BLaER1 (cell line): ENCODE data around the gene PALLD.
"Not testable (repeated sequence)": the region's sequence is repeated elsewhere in the genome, so short reads cannot be mapped to it uniquely, and the experiment has no call there.

Source experiments
- H3K27ac ChIP-seq: shearing (Covaris generic); formaldehyde crosslinking; 2 replicates; pipeline ENCODE4 v1.8.1; 2022
- H3K27me3 ChIP-seq: shearing (Covaris generic); formaldehyde crosslinking; 2 replicates; pipeline ENCODE4 v1.8.1; 2022
- H3K36me3 ChIP-seq: shearing (Covaris generic); formaldehyde crosslinking; 2 replicates; pipeline ENCODE4 v1.8.1; 2022
- H3K4me1 ChIP-seq: shearing (Covaris generic); formaldehyde crosslinking; 2 replicates; pipeline ENCODE4 v1.8.1; 2022
- H3K4me2 ChIP-seq: shearing (Covaris generic); formaldehyde crosslinking; 2 replicates; pipeline ENCODE4 v1.8.1; 2022
- H3K4me3 ChIP-seq: shearing (Covaris generic); formaldehyde crosslinking; 2 replicates; pipeline ENCODE4 v1.8.1; 2022
- H3K9ac ChIP-seq: shearing (Covaris generic); formaldehyde crosslinking; 2 replicates; pipeline ENCODE4 v1.8.1; 2022
- H3K9me3 ChIP-seq: shearing (Covaris generic); formaldehyde crosslinking; 2 replicates; pipeline ENCODE4 v1.8.1; 2022
- H4K20me1 ChIP-seq: shearing (Covaris generic); formaldehyde crosslinking; 2 replicates; pipeline ENCODE4 v1.8.1; 2022
- Cebpa-rat ChIP-seq: shearing (Covaris generic); IDR thresholded peaks from 2 replicates; pipeline ENCODE4 v1.8.1; 2022

PALLD gene

DNA sequence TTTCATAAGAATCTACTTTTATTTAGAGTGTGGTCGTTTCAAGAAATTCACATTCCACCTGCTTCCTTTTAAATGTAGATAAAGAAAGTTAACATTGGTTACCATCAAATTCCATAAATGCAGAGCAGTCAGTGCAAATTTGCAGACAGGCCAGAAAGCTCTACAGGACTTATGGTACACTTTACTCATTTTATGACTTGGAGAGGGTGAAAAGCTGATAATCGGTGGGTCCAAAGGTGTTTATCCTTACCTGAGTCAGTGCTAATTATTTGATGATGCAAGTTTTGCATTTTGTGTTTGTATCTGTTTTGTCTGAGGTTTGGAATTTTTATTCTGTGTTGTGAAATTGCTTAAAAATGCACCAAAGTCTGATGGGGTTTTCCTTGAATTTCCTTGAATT is 193.3 kb downstream of the PALLD start:
- H4K20me1 ChIP-seq: no peaks in the 10 kb centered on the region
- H3K4me2 ChIP-seq: no peak overlapping the region
- TF ChIP-seq Cebpa-rat: no peak
- no peaks in the 10 kb centered on the region for H3K27me3 ChIP-seq
- H3K27ac ChIP-seq: no peak overlapping the region
- no peak overlapping the region for H3K4me3 ChIP-seq
- H3K9ac ChIP-seq: no peak overlapping the region
- H3K4me1 ChIP-seq: no peaks in the 10 kb centered on the region
- no peaks in the 10 kb centered on the region for H3K9me3 ChIP-seq
- no peaks in the 10 kb centered on the region for H3K36me3 ChIP-seq

- no peak overlapping the region for H3K4me2 ChIP-seq
- TF ChIP-seq Cebpa-rat: no peak
- H3K36me3 ChIP-seq: no peaks in the 10 kb centered on the region
- H3K27ac ChIP-seq: no peak overlapping the region
- no peak overlapping the region for H3K9ac ChIP-seq
- no peak overlapping the region for H3K4me3 ChIP-seq
- H4K20me1 ChIP-seq: no peaks in the 10 kb centered on the region
- no peaks in the 10 kb centered on the region for H3K4me1 ChIP-seq
- no peaks in the 10 kb centered on the region for H3K27me3 ChIP-seq
- no peaks in the 10 kb centered on the region for H3K9me3 ChIP-seq
Observed at GRCh38 chr4:168691631-168692369, 194.9 kb downstream of the PALLD start.

- no peak for TF ChIP-seq Cebpa-rat
- Histone ChIP-seq H3K4me1 (no peaks in the 10 kb centered on the region), H4K20me1 (no peaks in the 10 kb centered on the region), H3K36me3 (no peaks in the 10 kb centered on the region), H3K9ac (no peak overlapping the region), H3K9me3 (no peaks in the 10 kb centered on the region), H3K4me2 (no peak overlapping the region), H3K27me3 (no peaks in the 10 kb centered on the region), H3K4me3 (no peak overlapping the region), H3K27ac (no peak overlapping the region)
Observed at GRCh38 chr4:168693750-168694490, 197.1 kb downstream of the PALLD start.

- Histone ChIP-seq H3K27me3 (no peaks in the 10 kb centered on the region), H3K27ac (no peak overlapping the region), H4K20me1 (no peaks in the 10 kb centered on the region), H3K4me2 (no peak overlapping the region), H3K4me1 (no peaks in the 10 kb centered on the region), H3K4me3 (no peak overlapping the region), H3K9me3 (no peaks in the 10 kb centered on the region), H3K9ac (no peak overlapping the region), H3K36me3 (no peaks in the 10 kb centered on the region)
- TF ChIP-seq Cebpa-rat: no peak
Observed at GRCh38 chr4:168694667-168695066, 197.8 kb downstream of the PALLD start.

DNA sequence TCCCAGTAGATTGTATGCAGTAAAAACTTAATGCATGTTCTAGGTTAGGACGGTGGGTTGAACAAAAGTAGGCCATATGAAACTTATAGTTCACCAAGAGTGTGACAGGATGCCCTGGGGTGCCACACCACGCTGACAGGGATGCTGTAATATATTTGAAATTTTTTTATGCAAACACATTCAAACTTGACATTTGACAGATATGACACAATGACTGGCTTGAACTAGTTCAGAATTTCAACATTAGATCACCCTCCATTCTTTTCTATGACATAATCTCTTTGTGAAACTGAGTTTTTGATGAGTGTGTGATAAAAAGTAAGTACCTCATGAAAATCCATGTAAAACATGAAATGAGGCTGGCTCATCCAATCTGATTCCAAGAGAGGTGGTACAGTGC is 198.4 kb downstream of the PALLD start:
- H3K4me3 ChIP-seq: no peak overlapping the region
- H3K4me1 ChIP-seq: no peaks in the 10 kb centered on the region
- no peaks in the 10 kb centered on the region for H4K20me1 ChIP-seq
- no peak overlapping the region for H3K9ac ChIP-seq
- no peak overlapping the region for H3K27ac ChIP-seq
- no peaks in the 10 kb centered on the region for H3K36me3 ChIP-seq
- H3K9me3 ChIP-seq: no peaks in the 10 kb centered on the region
- no peaks in the 10 kb centered on the region for H3K27me3 ChIP-seq
- no peak for TF ChIP-seq Cebpa-rat
- no peak overlapping the region for H3K4me2 ChIP-seq

- Histone ChIP-seq H3K27me3 (no peaks in the 10 kb centered on the region), H3K9ac (no peak overlapping the region), H3K4me1 (no peaks in the 10 kb centered on the region), H3K9me3 (no peaks in the 10 kb centered on the region), H3K4me3 (no peak overlapping the region), H3K4me2 (no peak overlapping the region), H4K20me1 (no peaks in the 10 kb centered on the region), H3K27ac (no peak overlapping the region), H3K36me3 (no peaks in the 10 kb centered on the region)
- no peak for TF ChIP-seq Cebpa-rat
Observed at GRCh38 chr4:168696280-168696679, 199.4 kb downstream of the PALLD start.

- H3K4me2 ChIP-seq: no peak overlapping the region
- no peak overlapping the region for H3K27ac ChIP-seq
- no peak overlapping the region for H3K4me3 ChIP-seq
- TF ChIP-seq Cebpa-rat: no peak
- no peaks in the 10 kb centered on the region for H3K4me1 ChIP-seq
- no peaks in the 10 kb centered on the region for H4K20me1 ChIP-seq
- no peaks in the 10 kb centered on the region for H3K36me3 ChIP-seq
- H3K9ac ChIP-seq: no peak overlapping the region
- no peaks in the 10 kb centered on the region for H3K9me3 ChIP-seq
- H3K27me3 ChIP-seq: no peaks in the 10 kb centered on the region
Observed at GRCh38 chr4:168696826-168697225, 200.0 kb downstream of the PALLD start.

DNA sequence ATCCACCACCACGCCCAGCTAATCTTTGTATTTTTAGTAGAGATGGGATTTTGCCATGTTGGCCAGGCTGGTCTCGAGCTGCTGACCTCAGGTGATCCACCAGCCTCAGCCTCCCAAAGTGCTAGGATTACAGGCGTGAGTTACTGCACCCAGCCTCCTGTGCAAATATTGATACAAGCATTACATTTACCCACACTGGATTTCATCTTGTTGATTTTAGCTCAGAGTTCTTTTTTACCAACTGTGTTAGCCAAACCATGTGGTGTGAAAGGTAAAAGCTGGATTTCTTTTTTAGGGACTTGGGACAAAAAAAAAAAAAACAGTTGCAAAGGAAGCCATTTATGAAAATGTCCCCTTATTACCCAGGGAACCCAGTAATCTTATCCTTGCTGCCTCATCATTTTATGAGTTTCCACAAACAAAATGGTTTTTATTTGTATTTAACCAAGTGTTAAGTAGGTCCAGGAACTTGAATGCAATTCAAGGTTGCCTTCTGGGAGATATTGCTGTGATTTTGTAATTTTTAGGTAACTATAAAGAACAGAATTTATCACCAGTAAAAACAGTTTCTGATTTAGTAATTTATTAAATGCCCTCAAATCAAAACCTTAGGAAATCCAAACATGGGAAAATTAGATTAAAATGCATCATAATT is 202.5 kb downstream of the PALLD start:
- Histone ChIP-seq H3K27ac (no peak overlapping the region), H3K27me3 (no peaks in the 10 kb centered on the region), H3K4me1 (no peaks in the 10 kb centered on the region), H3K9me3 (no peaks in the 10 kb centered on the region), H4K20me1 (no peaks in the 10 kb centered on the region), H3K9ac (no peak overlapping the region), H3K4me3 (no peak overlapping the region), H3K36me3 (no peaks in the 10 kb centered on the region), H3K4me2 (no peak overlapping the region)
- TF ChIP-seq Cebpa-rat: no peak

- Histone ChIP-seq H3K27me3 (no peaks in the 10 kb centered on the region), H3K4me2 (no peak overlapping the region), H3K36me3 (no peaks in the 10 kb centered on the region), H3K4me3 (no peak overlapping the region), H3K27ac (no peak overlapping the region), H3K9me3 (no peaks in the 10 kb centered on the region), H4K20me1 (no peaks in the 10 kb centered on the region), H3K4me1 (no peaks in the 10 kb centered on the region), H3K9ac (no peak overlapping the region)
- TF ChIP-seq Cebpa-rat: no peak
Observed at GRCh38 chr4:168701061-168701460, 204.2 kb downstream of the PALLD start.

- H3K4me3 ChIP-seq, H4K20me1 ChIP-seq, H3K27me3 ChIP-seq, H3K9me3 ChIP-seq, H3K4me1 ChIP-seq, H3K36me3 ChIP-seq, H3K9ac ChIP-seq, H3K4me2 ChIP-seq, H3K27ac ChIP-seq: not testable (repeated sequence)
Observed at GRCh38 chr4:168702581-168703087, 205.8 kb downstream of the PALLD start.
